Measurements from ENCODE around the gene SLC27A3.

The SLC27A3 gene

GRCh38 chr1:153805886-153806719, 30.9 kb downstream of the SLC27A3 start:
- ATAC-seq: no peak
- no peak for TF ChIP-seq ZNF8 (CRISPR knock-in tag; IDR thresholded peaks at IDR 0.05)
- no peak for TF ChIP-seq ZNF565 (CRISPR knock-in tag; conservative IDR thresholded peaks at IDR 0.05; ENCODE audit: low read depth)
- TF ChIP-seq TOX (CRISPR knock-in tag; IDR thresholded peaks at IDR 0.05; ENCODE audit: borderline replicate concordance): no peak
- TF ChIP-seq BACH2 (CRISPR knock-in tag; IDR thresholded peaks at IDR 0.05; ENCODE audit: borderline replicate concordance): no peak
- no peak for TF ChIP-seq SNAI2 (CRISPR knock-in tag; IDR thresholded peaks at IDR 0.05)
- no peak for TF ChIP-seq CSDC2 (CRISPR knock-in tag; IDR thresholded peaks at IDR 0.05)

DNA sequence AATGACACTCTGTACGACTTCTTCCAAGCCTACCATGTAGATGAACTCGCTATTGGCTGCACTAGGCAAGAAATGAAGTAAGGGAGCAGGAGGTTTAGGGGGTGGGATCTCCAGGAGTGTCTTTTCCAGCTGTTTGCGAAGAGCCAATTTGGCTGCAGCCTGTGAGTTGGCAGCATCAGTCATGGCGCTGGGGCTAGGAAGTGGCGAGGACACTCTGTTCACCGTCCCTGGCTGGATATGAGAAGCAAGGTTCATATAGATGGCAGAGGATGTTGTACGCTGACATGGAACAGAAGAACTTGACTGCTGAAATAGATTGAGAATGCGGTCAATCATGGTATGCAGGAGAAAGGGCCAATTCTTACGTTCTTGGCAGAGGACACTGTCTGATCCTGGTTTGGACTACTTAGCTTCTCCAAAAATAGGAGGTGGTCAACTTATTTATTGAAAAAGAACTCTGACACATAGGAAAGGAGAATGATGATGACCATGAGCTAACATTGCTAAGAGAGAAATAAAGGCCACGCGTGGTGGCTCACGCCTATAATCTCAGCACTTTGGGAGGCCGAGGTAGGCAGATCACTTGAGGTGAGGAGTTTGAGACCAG, 41.2 kb downstream of the SLC27A3 start:
- TF ChIP-seq SNAI2 (CRISPR knock-in tag; IDR thresholded peaks at IDR 0.05) (no peak), ZFP30 (CRISPR knock-in tag; IDR thresholded peaks at IDR 0.05) (no peak), TOX (CRISPR knock-in tag; IDR thresholded peaks at IDR 0.05; ENCODE audit: borderline replicate concordance) (no peak), ZC3H10 (CRISPR knock-in tag; IDR thresholded peaks at IDR 0.05) (no peak), BACH2 (CRISPR knock-in tag; IDR thresholded peaks at IDR 0.05; ENCODE audit: borderline replicate concordance) (no peak), ESRRG (CRISPR knock-in tag; IDR thresholded peaks at IDR 0.05) (no peak), ZNF70 (CRISPR knock-in tag; IDR thresholded peaks at IDR 0.05) (no peak)
- TF ChIP-seq, protein P1, sequence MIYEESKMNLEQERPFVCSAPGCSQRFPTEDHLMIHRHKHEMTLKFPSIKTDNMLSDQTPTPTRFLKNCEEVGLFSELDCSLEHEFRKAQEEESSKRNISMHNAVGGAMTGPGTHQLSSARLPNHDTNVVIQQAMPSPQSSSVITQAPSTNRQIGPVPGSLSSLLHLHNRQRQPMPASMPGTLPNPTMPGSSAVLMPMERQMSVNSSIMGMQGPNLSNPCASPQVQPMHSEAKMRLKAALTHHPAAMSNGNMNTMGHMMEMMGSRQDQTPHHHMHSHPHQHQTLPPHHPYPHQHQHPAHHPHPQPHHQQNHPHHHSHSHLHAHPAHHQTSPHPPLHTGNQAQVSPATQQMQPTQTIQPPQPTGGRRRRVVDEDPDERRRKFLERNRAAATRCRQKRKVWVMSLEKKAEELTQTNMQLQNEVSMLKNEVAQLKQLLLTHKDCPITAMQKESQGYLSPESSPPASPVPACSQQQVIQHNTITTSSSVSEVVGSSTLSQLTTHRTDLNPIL (CRISPR knock-in tag; IDR thresholded peaks at IDR 0.05; ENCODE audit: low read depth): no peak
- ATAC-seq: no peak

DNA sequence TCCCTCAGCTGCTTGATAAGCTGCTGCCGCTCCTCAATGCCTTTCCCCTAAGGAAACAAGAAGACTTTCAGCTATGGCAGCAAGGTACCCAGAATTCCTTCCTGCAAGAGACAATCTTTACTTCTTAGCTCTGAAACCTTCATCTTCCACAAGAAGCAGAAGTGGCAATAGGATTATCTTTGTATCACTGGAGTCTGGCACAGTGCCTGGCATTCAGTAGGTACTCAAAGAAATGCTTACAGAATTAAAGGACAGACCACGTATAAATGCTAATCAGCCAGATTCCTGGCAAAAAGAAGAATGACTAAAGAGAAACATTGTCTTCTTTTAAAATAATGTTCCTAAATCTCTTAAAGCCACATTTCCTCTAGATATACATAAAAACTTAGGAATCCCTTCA, 43.7 kb downstream of the SLC27A3 start:
- TF ChIP-seq ZNF565 (CRISPR knock-in tag; conservative IDR thresholded peaks at IDR 0.05; ENCODE audit: low read depth) (no peak), TOX (CRISPR knock-in tag; IDR thresholded peaks at IDR 0.05; ENCODE audit: borderline replicate concordance) (no peak), ZC3H10 (CRISPR knock-in tag; IDR thresholded peaks at IDR 0.05) (no peak), TCF4 (CRISPR knock-in tag; IDR thresholded peaks at IDR 0.05; ENCODE audit: borderline replicate concordance) (no peak), PPARA (CRISPR knock-in tag; IDR thresholded peaks at IDR 0.05; ENCODE audit: borderline replicate concordance) (no peak), GLIS3 (CRISPR knock-in tag; IDR thresholded peaks at IDR 0.05) (no peak), ESRRG (CRISPR knock-in tag; IDR thresholded peaks at IDR 0.05) (no peak), ZFP3 (CRISPR knock-in tag; IDR thresholded peaks at IDR 0.05) (no peak), ISL1 (CRISPR knock-in tag; IDR thresholded peaks at IDR 0.05) (no peak), ZNF8 (CRISPR knock-in tag; IDR thresholded peaks at IDR 0.05) (no peak), ARNTL (CRISPR knock-in tag; IDR thresholded peaks at IDR 0.05; ENCODE audit: borderline replicate concordance, low read depth) (no peak), OSR1 (CRISPR knock-in tag; IDR thresholded peaks at IDR 0.05) (no peak), BACH2 (CRISPR knock-in tag; IDR thresholded peaks at IDR 0.05; ENCODE audit: borderline replicate concordance) (no peak)
- TF ChIP-seq, protein P2, sequence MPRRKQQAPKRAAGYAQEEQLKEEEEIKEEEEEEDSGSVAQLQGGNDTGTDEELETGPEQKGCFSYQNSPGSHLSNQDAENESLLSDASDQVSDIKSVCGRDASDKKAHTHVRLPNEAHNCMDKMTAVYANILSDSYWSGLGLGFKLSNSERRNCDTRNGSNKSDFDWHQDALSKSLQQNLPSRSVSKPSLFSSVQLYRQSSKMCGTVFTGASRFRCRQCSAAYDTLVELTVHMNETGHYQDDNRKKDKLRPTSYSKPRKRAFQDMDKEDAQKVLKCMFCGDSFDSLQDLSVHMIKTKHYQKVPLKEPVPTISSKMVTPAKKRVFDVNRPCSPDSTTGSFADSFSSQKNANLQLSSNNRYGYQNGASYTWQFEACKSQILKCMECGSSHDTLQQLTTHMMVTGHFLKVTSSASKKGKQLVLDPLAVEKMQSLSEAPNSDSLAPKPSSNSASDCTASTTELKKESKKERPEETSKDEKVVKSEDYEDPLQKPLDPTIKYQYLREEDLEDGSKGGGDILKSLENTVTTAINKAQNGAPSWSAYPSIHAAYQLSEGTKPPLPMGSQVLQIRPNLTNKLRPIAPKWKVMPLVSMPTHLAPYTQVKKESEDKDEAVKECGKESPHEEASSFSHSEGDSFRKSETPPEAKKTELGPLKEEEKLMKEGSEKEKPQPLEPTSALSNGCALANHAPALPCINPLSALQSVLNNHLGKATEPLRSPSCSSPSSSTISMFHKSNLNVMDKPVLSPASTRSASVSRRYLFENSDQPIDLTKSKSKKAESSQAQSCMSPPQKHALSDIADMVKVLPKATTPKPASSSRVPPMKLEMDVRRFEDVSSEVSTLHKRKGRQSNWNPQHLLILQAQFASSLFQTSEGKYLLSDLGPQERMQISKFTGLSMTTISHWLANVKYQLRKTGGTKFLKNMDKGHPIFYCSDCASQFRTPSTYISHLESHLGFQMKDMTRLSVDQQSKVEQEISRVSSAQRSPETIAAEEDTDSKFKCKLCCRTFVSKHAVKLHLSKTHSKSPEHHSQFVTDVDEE (CRISPR knock-in tag; IDR thresholded peaks at IDR 0.05): no peak
- TF ChIP-seq, protein P1 (CRISPR knock-in tag; IDR thresholded peaks at IDR 0.05; ENCODE audit: low read depth): no peak
- TF ChIP-seq, protein P3, sequence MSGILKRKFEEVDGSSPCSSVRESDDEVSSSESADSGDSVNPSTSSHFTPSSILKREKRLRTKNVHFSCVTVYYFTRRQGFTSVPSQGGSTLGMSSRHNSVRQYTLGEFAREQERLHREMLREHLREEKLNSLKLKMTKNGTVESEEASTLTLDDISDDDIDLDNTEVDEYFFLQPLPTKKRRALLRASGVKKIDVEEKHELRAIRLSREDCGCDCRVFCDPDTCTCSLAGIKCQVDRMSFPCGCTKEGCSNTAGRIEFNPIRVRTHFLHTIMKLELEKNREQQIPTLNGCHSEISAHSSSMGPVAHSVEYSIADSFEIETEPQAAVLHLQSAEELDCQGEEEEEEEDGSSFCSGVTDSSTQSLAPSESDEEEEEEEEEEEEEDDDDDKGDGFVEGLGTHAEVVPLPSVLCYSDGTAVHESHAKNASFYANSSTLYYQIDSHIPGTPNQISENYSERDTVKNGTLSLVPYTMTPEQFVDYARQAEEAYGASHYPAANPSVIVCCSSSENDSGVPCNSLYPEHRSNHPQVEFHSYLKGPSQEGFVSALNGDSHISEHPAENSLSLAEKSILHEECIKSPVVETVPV (CRISPR knock-in tag; IDR thresholded peaks at IDR 0.05): no peak
- no peak for ATAC-seq

All from SK-N-SH treated with all-trans-retinoic acid at 6 μM for 48 hours (cell line).